CD4-positive, alpha-beta T cell treated with Interleukin-6 for 4 hours (primary cell): ENCODE data around the gene SULT1C2.
"Not testable (repeated sequence)": the region's sequence is repeated elsewhere in the genome, so short reads cannot be mapped to it uniquely, and the experiment has no call there.

ENCODE experiments used
- DNase-seq: peaks from one replicate; pipeline ENCODE4 v3.0.0-alpha.2; 2020; ENCODE audit warnings: mixed read lengths

Gene SULT1C2

GRCh38 chr2:108355906-108356734, 67.4 kb downstream of the SULT1C2 start:
- DNase-seq: no peak

- not testable (repeated sequence) for DNase-seq
These were observed 70.6 kb downstream of the SULT1C2 start for GRCh38 chr2:108359336-108359735.
